Hepatocyte (in vitro differentiated cells): ENCODE data around the gene ALG3. TPM values are rescaled to one million over a fixed set of nuclear protein-coding genes. Genes with fewer than 3 reads are reported as not detected.
A peak's percentile ranks its signal among the peaks of the same experiment; 100 is the strongest.

ENCODE experiments used
- DNase-seq: peaks from one replicate; pipeline ENCODE4 v3.0.0-alpha.2; 2016; ENCODE audit warnings: low spot score
- H2AFZ ChIP-seq: fragments of 200-600 bp; sonication (generic); 2 replicates; pipeline ENCODE4 v1.6.0; 2016; ENCODE audit warnings: antibody characterized with exemption, mild to moderate bottlenecking
- H3K27ac ChIP-seq: fragments of 200-600 bp; sonication (generic); 2 replicates; pipeline ENCODE4 v1.5.1; 2016; ENCODE audit warnings: mild to moderate bottlenecking
- H3K27me3 ChIP-seq: fragments of 200-600 bp; sonication (generic); 2 replicates; pipeline ENCODE4 v1.6.1; 2016
- H3K36me3 ChIP-seq: fragments of 200-600 bp; sonication (generic); replicated peaks from 2 replicates; pipeline ENCODE4 v1.5.1; 2016; ENCODE audit warnings: low read depth; ENCODE audit not compliant: insufficient read depth
- H3K4me1 ChIP-seq: fragments of 200-600 bp; sonication (generic); 2 replicates; pipeline ENCODE4 v1.5.1; 2016; ENCODE audit warnings: mild to moderate bottlenecking, moderate library complexity; ENCODE audit not compliant: insufficient read depth
- H3K4me2 ChIP-seq: fragments of 200-600 bp; sonication (generic); 2 replicates; pipeline ENCODE4 v1.6.0; 2016
- H3K4me3 ChIP-seq: fragments of 200-600 bp; sonication (generic); 2 replicates; pipeline ENCODE4 v1.5.1; 2016; ENCODE audit warnings: mild to moderate bottlenecking
- H3K79me2 ChIP-seq: fragments of 200-600 bp; sonication (generic); 2 replicates; pipeline ENCODE4 v1.6.0; 2017; ENCODE audit warnings: mild to moderate bottlenecking
- H3K9me2 ChIP-seq: fragments of 200-600 bp; sonication (generic); replicated peaks from 2 replicates; pipeline ENCODE4 v1.6.0; 2017; ENCODE audit warnings: mild to moderate bottlenecking; ENCODE audit not compliant: insufficient read depth
- H3K9me3 ChIP-seq: fragments of 200-600 bp; sonication (generic); 2 replicates; pipeline ENCODE4 v1.5.1; 2016; ENCODE audit warnings: low read depth, mild to moderate bottlenecking
- H4K20me1 ChIP-seq: fragments of 200-600 bp; sonication (generic); 2 replicates; pipeline ENCODE4 v1.6.0; 2016; ENCODE audit warnings: mild to moderate bottlenecking; ENCODE audit not compliant: insufficient read depth, poor library complexity, severe bottlenecking
- CTCF ChIP-seq: fragments of 200-600 bp; sonication (generic); IDR thresholded peaks from 2 replicates; pipeline ENCODE4 v1.5.1; 2016; ENCODE audit warnings: antibody characterized with exemption, mild to moderate bottlenecking; ENCODE audit not compliant: poor library complexity
- EZH2 ChIP-seq: fragments of 200-600 bp; sonication (generic); IDR thresholded peaks from 2 replicates; pipeline ENCODE4 v1.6.1; 2016; ENCODE audit warnings: antibody characterized with exemption, mild to moderate bottlenecking, borderline replicate concordance
- EZH2phosphoT487 ChIP-seq: fragments of 200-600 bp; sonication (generic); IDR thresholded peaks from one replicate; pipeline ENCODE4 v1.6.1; 2018; ENCODE audit warnings: antibody characterized with exemption, mild to moderate bottlenecking, low read depth, moderate library complexity; ENCODE audit not compliant: unreplicated experiment, severe bottlenecking
- WGBS: methylation state at CpG from one replicate; pipeline ENCODE4 v1.1.6; 2016; ENCODE audit warnings: low lambda C conversion rate; ENCODE audit errors: missing lambda C conversion rate; 5-methylcytosine and 5-hydroxymethylcytosine counted together
- polyA plus RNA-seq: library from polyadenylated mRNA; unstranded; fragments of >200 nt; fragmentation: Nextera tagmentation; extraction: Ambion mirVana; gene quantifications from 2 replicates; pipeline ENCODE4 v1.2.1, GENCODE V29; 2016
- total RNA-seq: library from RNA; depleted of rRNA; stranded (reverse); fragments of >200 nt; gene quantifications from 2 replicates; pipeline ENCODE4 v1.2.3, GENCODE V29; 2014

The ALG3 gene
- total and polyA plus RNA-seq, 2 experiments from 2014 or later, result 52.3 to 122 TPM

DNA sequence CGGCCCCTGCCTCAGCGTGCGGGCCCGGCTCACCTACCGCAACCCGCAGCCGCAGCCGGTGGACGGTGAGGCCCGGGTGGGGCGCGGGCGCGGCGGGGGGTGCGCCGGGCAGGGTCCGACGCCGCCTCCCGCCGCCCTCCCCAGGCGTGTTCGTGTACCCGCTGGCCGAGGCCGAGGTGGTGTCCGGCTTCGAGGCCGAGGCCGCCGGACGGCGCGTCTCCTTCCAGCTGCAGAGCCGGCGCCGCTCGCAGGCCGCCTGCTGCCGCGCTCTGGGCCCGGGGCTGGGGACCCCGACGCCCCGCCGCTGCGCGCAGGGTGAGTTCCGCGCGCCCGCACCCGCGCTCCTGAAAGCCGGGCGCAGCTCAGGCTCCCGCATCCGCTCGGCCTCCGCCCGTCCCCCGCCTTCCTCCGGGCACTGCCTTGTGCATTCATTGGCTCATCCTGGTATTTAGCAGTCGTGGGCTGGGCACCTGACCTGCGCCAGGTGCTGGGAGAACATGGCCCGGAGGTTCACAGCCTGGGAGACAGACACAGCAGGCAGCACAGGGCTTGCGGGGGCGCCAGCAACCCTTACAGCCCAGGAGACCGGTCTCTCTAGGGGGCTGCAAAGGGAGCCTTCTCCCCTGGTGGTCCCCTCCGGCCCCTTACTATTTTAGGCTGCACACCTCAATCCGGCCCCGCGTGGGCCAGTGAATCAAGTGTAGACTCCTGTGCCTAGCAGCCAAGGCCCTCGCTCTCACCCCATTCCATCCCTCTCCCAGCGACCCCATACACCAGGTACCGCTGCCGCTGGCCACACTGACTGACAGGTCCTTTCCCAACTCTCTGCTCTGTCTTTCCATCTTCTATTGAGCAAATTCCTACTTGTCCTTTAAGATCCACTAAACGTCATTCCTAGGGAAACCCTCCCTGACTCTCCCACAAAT lies 17.9 kb downstream of the ALG3 start:
- H3K9me2 ChIP-seq, result no peaks in the 10 kb centered on the region
- H3K27me3 ChIP-seq, result peaks cover 62% of the 10 kb centered on the region
- peak overlapping the region; percentile 61 for H3K4me3 ChIP-seq
- WGBS, result 13% methylated on average over 60 of the region's 79 CpGs
- peak overlapping the region; percentile 99 for H3K4me2 ChIP-seq
- H3K36me3 ChIP-seq, result no peaks in the 10 kb centered on the region
- peak overlapping the region; percentile 66 for H2AFZ ChIP-seq
- no peak overlapping the region for H3K27ac ChIP-seq
- H3K9me3 ChIP-seq, result no peaks in the 10 kb centered on the region
- TF ChIP-seq EZH2phosphoT487, result no peak
- peak; percentile 57 for TF ChIP-seq EZH2
- TF ChIP-seq CTCF, result no peak
- no peaks in the 10 kb centered on the region for H4K20me1 ChIP-seq
- DNase-seq, result no peak
- H3K79me2 ChIP-seq, result no peaks in the 10 kb centered on the region
- H3K4me1 ChIP-seq, result peaks cover 12% of the 10 kb centered on the region

- H3K36me3 ChIP-seq, result no peaks in the 10 kb centered on the region
- 3% methylated on average over 17 of the region's 61 CpGs for WGBS
- H3K4me3 ChIP-seq, result peak overlapping the region; percentile 61
- H3K9me3 ChIP-seq, result no peaks in the 10 kb centered on the region
- H3K27ac ChIP-seq, result no peak overlapping the region
- no peaks in the 10 kb centered on the region for H3K79me2 ChIP-seq
- H3K4me2 ChIP-seq, result peak overlapping the region; percentile 99
- H3K4me1 ChIP-seq, result peaks cover 12% of the 10 kb centered on the region
- H3K27me3 ChIP-seq, result peaks cover 62% of the 10 kb centered on the region
- no peaks in the 10 kb centered on the region for H3K9me2 ChIP-seq
- no peaks in the 10 kb centered on the region for H4K20me1 ChIP-seq
- peak; percentile 60 for DNase-seq
- peak overlapping the region; percentile 66 for H2AFZ ChIP-seq
- TF ChIP-seq EZH2 (peak; percentile 24), EZH2phosphoT487 (no peak)
Observed at GRCh38 chr3:184230081-184230602, 18.6 kb downstream of the ALG3 start.

DNA sequence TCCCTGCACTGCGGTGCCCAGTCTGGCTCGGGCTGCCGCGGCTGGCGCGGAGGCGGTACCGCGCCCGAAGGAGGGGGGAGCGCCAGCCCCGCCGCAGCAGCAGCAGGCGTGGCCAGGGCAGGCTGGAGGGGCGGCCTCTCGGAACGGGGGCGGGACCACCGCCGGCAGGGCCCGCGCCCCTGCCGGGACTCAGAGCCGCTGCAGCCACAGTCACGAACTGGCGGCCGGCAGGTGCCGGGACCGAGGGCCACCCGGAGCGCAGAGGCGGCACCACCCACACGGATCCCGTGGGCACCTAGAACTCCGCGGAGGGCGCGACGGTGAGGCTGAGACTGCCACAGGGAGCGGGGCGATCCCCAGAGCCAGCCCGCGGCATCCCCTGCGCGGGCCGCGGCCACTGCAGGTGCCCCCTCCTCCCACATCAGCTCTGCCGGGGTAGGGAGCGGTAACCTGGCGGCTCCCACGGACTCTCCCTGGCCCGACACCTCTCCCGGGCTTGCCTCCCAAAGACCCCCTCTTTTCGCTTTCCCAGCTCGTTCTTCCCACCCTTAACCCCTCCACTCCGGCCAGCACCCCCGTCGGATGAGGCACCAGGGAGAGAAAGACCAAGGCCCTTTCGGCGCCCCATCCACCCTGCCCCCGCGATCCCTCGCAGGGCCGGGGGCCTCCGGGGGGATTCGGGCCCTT lies 19.2 kb downstream of the ALG3 start, which contains the start of gene VWA5B2:
Gene VWA5B2 (plus strand): TSS at position 192 of the 687 bp plus-strand sequence. CDS start 944 bp downstream, outside the sequence.
- Histone ChIP-seq H3K4me3 (peak within 1 kb of the TSS; percentile 61), H4K20me1 (no peaks in the 10 kb centered on the region), H3K9me2 (no peaks in the 10 kb centered on the region), H3K36me3 (no peaks in the 10 kb centered on the region), H2AFZ (peak within 1 kb of the TSS; percentile 66), H3K4me2 (peak within 1 kb of the TSS; percentile 99), H3K9me3 (no peaks in the 10 kb centered on the region), H3K27ac (no peak within 1 kb of the TSS), H3K27me3 (peaks cover 62% of the 10 kb centered on the region), H3K79me2 (no peaks in the 10 kb centered on the region), H3K4me1 (peaks cover 12% of the 10 kb centered on the region)
- TF ChIP-seq EZH2 (peak; percentile 54), EZH2phosphoT487 (no peak), CTCF (peak; percentile 3)
- WGBS, result 4% methylated on average over 41 of the region's 66 CpGs
- DNase-seq, result peak; percentile 89
